ENCODE measurements around the gene FNDC4.
A peak's percentile ranks its signal among the peaks of the same experiment; 100 is the strongest.

Gene FNDC4

DNA sequence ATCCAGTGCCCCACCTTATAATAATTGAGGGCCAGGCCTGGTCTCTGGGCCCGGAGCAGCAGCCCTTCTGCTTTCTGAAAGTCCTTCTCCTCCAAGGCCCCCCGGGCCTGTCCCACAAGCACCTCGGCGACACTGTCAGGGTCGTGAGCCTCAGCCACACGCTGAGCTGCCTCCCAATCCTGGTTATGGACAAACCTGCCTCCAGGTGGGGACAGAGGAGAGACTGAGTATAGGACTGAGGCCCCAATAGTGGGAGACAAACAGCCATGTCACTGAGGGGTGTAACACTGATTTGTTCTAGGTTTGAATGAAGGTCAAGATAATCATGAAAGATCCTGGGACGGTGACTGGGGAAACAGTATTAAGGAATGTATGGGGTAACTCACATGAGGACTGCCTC lies 41.0 kb downstream of the FNDC4 start:
- no peaks in the 10 kb centered on the region for H3K27me3 Mint-ChIP-seq

DNA sequence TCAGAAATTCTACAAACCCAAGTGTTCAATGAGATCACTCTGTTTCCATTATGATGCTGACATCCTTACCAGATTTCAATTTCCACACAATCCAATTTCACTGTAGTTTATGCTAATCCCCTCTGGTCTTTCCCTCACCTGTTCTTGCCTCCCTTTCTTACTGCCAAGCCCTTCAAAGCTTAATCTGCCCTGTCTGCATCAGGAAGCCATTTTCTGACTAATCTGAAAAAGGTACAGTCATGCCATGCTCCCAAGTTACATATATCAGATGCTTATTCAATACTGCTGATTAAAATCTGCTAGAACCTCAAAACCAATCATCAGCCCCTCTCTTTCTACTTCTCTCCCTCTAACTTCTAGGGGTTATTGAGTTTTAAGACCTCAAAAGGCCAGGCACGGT lies 43.9 kb downstream of the FNDC4 start:
- DNase-seq = no peak
- peak overlapping the region; percentile 7 for H3K27ac Mint-ChIP-seq
- H3K27me3 Mint-ChIP-seq = no peaks in the 10 kb centered on the region
- no peaks in the 10 kb centered on the region for H3K9me3 Mint-ChIP-seq
- no peak overlapping the region for H3K4me3 Mint-ChIP-seq
- H3K36me3 Mint-ChIP-seq (ENCODE audit: low read depth) = peaks cover 1% of the 10 kb centered on the region
- ATAC-seq = peak; percentile 53
- peaks cover 7% of the 10 kb centered on the region for H3K4me1 Mint-ChIP-seq

More for the DNA sequence above, 41.0 kb downstream of the FNDC4 start:
- H3K4me1 Mint-ChIP-seq = peaks cover 4% of the 10 kb centered on the region
- H3K36me3 Mint-ChIP-seq (ENCODE audit: low read depth) = peaks cover 4% of the 10 kb centered on the region
- H3K9me3 Mint-ChIP-seq = no peaks in the 10 kb centered on the region
- H3K27ac Mint-ChIP-seq = no peak overlapping the region
- DNase-seq (no peak), ATAC-seq (no peak)
- no peak overlapping the region for H3K4me3 Mint-ChIP-seq

DNA sequence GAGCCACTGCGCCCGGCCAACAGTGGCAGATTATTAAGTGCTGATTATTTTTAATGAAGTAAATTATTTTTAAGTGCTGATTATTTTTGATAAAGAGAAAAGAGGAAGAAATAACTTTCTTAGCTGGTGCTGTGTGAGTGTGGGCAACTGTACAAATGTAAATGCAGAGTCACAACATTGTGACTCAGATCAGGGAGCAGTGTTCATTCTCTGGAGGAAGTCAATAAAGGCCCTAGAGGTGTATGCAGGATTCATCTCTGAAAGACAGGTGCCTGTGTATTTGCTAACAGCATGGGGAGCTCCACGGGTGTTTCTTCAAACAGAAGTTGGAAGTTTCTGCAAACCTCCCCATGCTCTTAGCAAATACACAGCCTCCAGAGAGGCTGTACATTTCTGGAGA lies 46.6 kb downstream of the FNDC4 start:
- no peak for DNase-seq

DNA sequence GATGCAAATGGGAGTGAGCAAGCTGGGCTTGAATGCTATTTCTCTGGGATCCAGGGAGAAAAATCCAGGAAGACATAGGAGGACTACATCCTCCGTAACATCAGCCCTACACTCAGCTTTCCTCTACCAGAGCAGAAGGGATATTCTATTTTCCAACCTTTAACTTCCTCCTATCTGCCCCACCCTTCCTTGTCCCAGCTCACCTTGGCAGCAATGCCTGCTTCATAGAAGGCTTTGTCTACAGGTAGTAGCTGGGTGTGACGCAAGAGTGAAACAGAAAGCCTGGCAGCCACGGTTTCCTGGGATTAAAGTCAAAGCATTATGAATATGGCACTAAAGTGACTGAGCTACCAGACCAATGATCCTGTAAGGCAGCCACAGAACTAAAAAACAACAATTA lies 48.9 kb downstream of the FNDC4 start:
- no peak overlapping the region for H3K4me3 Mint-ChIP-seq
- ATAC-seq = no peak
- H3K27ac Mint-ChIP-seq = no peak overlapping the region
- no peaks in the 10 kb centered on the region for H3K9me3 Mint-ChIP-seq
- H3K27me3 Mint-ChIP-seq = no peaks in the 10 kb centered on the region
- peaks cover 6% of the 10 kb centered on the region for H3K4me1 Mint-ChIP-seq
- no peak for DNase-seq
- H3K36me3 Mint-ChIP-seq (ENCODE audit: low read depth) = peaks cover 8% of the 10 kb centered on the region

More for the DNA sequence above, 46.6 kb downstream of the FNDC4 start:
- H3K4me3 Mint-ChIP-seq = no peak overlapping the region
- no peak overlapping the region for H3K27ac Mint-ChIP-seq
- H3K4me1 Mint-ChIP-seq = peaks cover 8% of the 10 kb centered on the region
- H3K27me3 Mint-ChIP-seq = no peaks in the 10 kb centered on the region
- ATAC-seq = no peak
- H3K36me3 Mint-ChIP-seq (ENCODE audit: low read depth) = peaks cover 1% of the 10 kb centered on the region
- H3K9me3 Mint-ChIP-seq = no peaks in the 10 kb centered on the region

DNA sequence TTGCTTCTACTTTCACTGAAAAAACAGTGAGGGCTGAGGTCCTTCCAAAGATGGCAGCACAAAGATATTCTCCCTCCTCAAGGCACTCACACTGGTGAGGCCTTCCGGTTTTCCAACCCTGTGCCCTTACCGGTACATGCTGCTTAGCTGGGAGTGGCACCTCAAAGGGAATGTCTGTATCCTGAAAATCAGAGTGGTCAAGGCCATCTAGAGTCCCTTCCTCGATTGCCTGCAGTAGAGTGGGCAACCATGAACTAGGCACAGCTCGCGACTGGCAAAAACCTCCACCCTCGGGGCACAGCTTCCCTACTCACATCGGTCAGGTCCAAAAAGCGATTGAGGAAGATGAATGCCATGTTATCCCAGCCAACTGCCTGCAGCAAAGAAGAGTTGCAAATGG lies 49.4 kb downstream of the FNDC4 start:
- Mint-ChIP-seq H3K4me1 (peaks cover 4% of the 10 kb centered on the region), H3K4me3 (no peak overlapping the region), H3K36me3 (ENCODE audit: low read depth) (peaks cover 12% of the 10 kb centered on the region), H3K27ac (no peak overlapping the region), H3K9me3 (no peaks in the 10 kb centered on the region), H3K27me3 (no peaks in the 10 kb centered on the region)
- ATAC-seq (no peak), DNase-seq (no peak)

DNA sequence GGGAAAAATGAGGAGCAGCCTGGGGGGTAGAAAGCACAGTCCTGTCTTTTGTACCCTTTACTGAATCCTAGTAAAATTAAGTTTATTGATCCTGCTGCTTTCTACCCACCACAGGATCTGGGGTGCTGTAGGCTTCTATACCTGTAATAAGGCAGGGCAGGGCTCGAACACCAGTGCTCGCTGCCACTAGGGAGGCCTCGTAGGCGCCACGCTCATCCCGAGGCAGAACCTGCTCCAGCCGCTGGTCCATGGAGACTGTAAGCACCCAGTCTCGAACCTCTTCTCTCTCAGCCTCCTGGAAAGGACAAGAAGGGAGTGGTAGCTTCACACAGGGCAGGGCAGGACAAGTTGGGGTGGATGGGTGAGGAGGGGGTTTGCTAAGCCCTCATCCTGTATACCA lies 49.8 kb downstream of the FNDC4 start:
- Mint-ChIP-seq H3K36me3 (ENCODE audit: low read depth) (peaks cover 17% of the 10 kb centered on the region), H3K27ac (no peak overlapping the region), H3K4me3 (no peak overlapping the region), H3K27me3 (no peaks in the 10 kb centered on the region), H3K9me3 (no peaks in the 10 kb centered on the region), H3K4me1 (peaks cover 4% of the 10 kb centered on the region)
- ATAC-seq (no peak), DNase-seq (no peak)

DNA sequence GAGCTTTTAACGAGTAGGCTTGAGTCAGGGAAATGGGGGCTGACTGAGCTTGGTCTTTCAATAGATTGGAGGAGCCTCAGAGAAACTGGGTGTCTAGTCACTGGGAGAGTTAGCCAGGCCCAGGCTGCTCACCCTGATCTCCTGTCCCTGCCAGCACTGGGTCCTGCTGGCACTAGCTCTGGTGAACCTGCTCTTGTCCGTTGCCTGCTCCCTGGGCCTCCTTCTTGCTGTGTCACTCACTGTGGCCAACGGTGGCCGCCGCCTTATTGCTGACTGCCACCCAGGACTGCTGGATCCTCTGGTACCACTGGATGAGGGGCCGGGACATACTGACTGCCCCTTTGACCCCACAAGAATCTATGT lies 52.1 kb downstream of the FNDC4 start:
- no peaks in the 10 kb centered on the region for H3K9me3 Mint-ChIP-seq
- H3K4me3 Mint-ChIP-seq = no peak overlapping the region
- H3K4me1 Mint-ChIP-seq = peaks cover 4% of the 10 kb centered on the region
- ATAC-seq (no peak), DNase-seq (no peak)
- H3K36me3 Mint-ChIP-seq (ENCODE audit: low read depth) = peaks cover 29% of the 10 kb centered on the region
- no peak overlapping the region for H3K27ac Mint-ChIP-seq
- no peaks in the 10 kb centered on the region for H3K27me3 Mint-ChIP-seq

DNA sequence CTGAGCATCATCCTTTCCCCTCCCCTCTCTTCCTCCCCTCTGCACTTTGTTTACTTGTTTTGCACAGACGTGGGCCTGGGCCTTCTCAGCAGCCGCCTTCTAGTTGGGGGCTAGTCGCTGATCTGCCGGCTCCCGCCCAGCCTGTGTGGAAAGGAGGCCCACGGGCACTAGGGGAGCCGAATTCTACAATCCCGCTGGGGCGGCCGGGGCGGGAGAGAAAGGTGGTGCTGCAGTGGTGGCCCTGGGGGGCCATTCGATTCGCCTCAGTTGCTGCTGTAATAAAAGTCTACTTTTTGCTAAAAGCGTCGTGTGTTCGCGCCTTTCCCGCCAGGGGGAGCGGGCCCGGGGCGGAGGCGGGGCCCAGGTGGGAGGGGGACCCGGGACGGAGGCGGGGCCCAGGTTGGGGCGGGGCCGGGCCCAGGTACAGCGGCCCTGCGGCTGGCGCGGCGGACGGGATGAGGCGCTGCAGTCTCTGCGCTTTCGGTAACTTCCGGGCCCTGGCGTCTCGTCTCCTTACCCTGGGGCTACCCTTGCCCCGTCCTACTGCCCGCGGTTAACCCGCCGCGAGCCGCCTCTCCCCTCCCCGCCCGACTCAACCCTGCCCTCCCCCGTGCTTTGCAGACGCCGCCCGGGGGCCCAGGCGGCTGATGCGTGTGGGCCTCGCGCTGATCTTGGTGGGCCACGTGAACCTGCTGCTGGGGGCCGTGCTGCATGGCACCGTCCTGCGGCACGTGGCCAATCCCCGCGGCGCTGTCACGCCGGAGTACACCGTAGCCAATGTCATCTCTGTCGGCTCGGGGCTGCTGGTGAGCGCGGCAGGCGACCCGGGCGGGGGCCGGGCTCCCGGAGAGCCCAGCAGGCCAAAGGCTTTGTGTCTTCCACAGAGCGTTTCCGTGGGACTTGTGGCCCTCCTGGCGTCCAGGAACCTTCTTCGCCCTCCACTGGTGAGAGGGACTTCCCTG lies 52.8 kb downstream of the FNDC4 start, which contains the start of gene KRTCAP3:
Gene KRTCAP3, plus strand, starts transcription at position 424 of the 962 bp plus-strand sequence. Its CDS starts 32 bp downstream, at position 456.
- Mint-ChIP-seq H3K4me3 (no peak within 1 kb of the TSS), H3K27ac (no peak within 1 kb of the TSS), H3K9me3 (no peaks in the 10 kb centered on the region), H3K27me3 (no peaks in the 10 kb centered on the region), H3K4me1 (peaks cover 4% of the 10 kb centered on the region), H3K36me3 (ENCODE audit: low read depth) (peaks cover 30% of the 10 kb centered on the region)
- DNase-seq (peak; percentile 36), ATAC-seq (peak; percentile 25)

All from activated naive CD8-positive, alpha-beta T cell treated with anti-CD3 and anti-CD28 coated beads, Interleukin-2, amount 50 U/mL, for 24 hours (primary cell).